Neural cell (in vitro differentiated cells): ENCODE measurements around the gene CCSER2. TPM values are rescaled to one million over a fixed set of nuclear protein-coding genes. Genes with fewer than 3 reads are reported as not detected.

Experiments used
- H2AFZ ChIP-seq: fragments of 200-600, 300-800 bp; sonication (generic), shearing (Covaris generic); 2 replicates; pipeline ENCODE4 v1.6.0; 2014; ENCODE audit warnings: low read depth, mild to moderate bottlenecking, antibody characterized with exemption, low read length, moderate library complexity
- H3F3A ChIP-seq: fragments of 200-600 bp; shearing (Covaris generic); 2 replicates; pipeline ENCODE4 v1.6.1; 2016; ENCODE audit warnings: mild to moderate bottlenecking, moderate library complexity, mixed read lengths, antibody characterized with exemption, low read length; ENCODE audit not compliant: insufficient read depth, poor library complexity, severe bottlenecking
- H3K27ac ChIP-seq: fragments of 200-600, 300-800 bp; sonication (generic), shearing (Covaris generic); 2 replicates; pipeline ENCODE4 v1.5.1; 2014; ENCODE audit warnings: mild to moderate bottlenecking, low read length, moderate library complexity
- H3K27me3 ChIP-seq: fragments of 300-800, 200-600 bp; sonication (generic), shearing (Covaris generic); 2 replicates; pipeline ENCODE4 v1.6.0; 2014; ENCODE audit warnings: mild to moderate bottlenecking, low read depth, low read length, moderate library complexity; ENCODE audit not compliant: insufficient read depth
- H3K36me3 ChIP-seq: fragments of 300-800, 200-600 bp; sonication (generic), shearing (Covaris generic); 2 replicates; pipeline ENCODE4 v1.5.1; 2014; ENCODE audit warnings: mild to moderate bottlenecking, antibody characterized with exemption, low read length, moderate library complexity; ENCODE audit not compliant: insufficient read depth
- H3K4me2 ChIP-seq: fragments of 300-800, 200-600 bp; sonication (generic), shearing (Covaris generic); 2 replicates; pipeline ENCODE4 v1.6.0; 2014; ENCODE audit warnings: mild to moderate bottlenecking, low read length
- H3K4me3 ChIP-seq: fragments of 300-800, 200-600 bp; sonication (generic), shearing (Covaris generic); 2 replicates; pipeline ENCODE4 v1.5.1; 2014; ENCODE audit warnings: mild to moderate bottlenecking, low read length, moderate library complexity
- H3K79me2 ChIP-seq: fragments of 200-600 bp; shearing (Covaris generic); replicated peaks from 2 replicates; pipeline ENCODE4 v1.6.0; 2014; ENCODE audit warnings: mild to moderate bottlenecking, low read length, moderate library complexity; ENCODE audit not compliant: insufficient read depth
- H3K9ac ChIP-seq: fragments of 300-800, 200-600 bp; sonication (generic), shearing (Covaris generic); 2 replicates; pipeline ENCODE4 v1.6.1; 2016; ENCODE audit warnings: mild to moderate bottlenecking, low read length, mixed read lengths
- H3K9me2 ChIP-seq: fragments of 200-600 bp; shearing (Covaris generic); 2 replicates; pipeline ENCODE4 v1.6.1; 2016; ENCODE audit warnings: mild to moderate bottlenecking, low read length, mixed read lengths; ENCODE audit not compliant: insufficient read depth
- H3K9me3 ChIP-seq: fragments of 200-600, 300-800 bp; sonication (generic), shearing (Covaris generic); 2 replicates; pipeline ENCODE4 v1.6.1; 2016; ENCODE audit warnings: mild to moderate bottlenecking, mixed run types, low read length, moderate library complexity, mixed read lengths
- H4K20me1 ChIP-seq: fragments of 200-600 bp; shearing (Covaris generic); 2 replicates; pipeline ENCODE4 v1.6.1; 2016; ENCODE audit warnings: mild to moderate bottlenecking, mixed run types; ENCODE audit not compliant: insufficient read depth
- EP300 ChIP-seq: fragments of 450-650 bp; conservative IDR thresholded peaks from 2 replicates; pipeline ENCODE4 v1.6.1; 2014; ENCODE audit warnings: antibody characterized with exemption, mild to moderate bottlenecking, moderate library complexity; ENCODE audit not compliant: poor library complexity, severe bottlenecking
- EZH2 ChIP-seq: fragments of 200-600, 300-800 bp; shearing (Covaris generic), sonication (generic); IDR thresholded peaks from 2 replicates; pipeline ENCODE4 v1.6.1; 2014; ENCODE audit warnings: antibody characterized with exemption, low read length, borderline replicate concordance, mild to moderate bottlenecking; ENCODE audit not compliant: insufficient read depth, poor library complexity, severe bottlenecking
- POLR2AphosphoS5 ChIP-seq: IDR thresholded peaks from 2 replicates; pipeline ENCODE4 v1.6.1; 2012
- RAD21 ChIP-seq: fragments of 450-650 bp; conservative IDR thresholded peaks from 2 replicates; pipeline ENCODE4 v1.6.1; 2014; ENCODE audit warnings: antibody characterized with exemption, mild to moderate bottlenecking, moderate library complexity
- SMC3 ChIP-seq: fragments of 450-650 bp; conservative IDR thresholded peaks from 2 replicates; pipeline ENCODE4 v1.6.1; 2014; ENCODE audit warnings: antibody characterized with exemption, mild to moderate bottlenecking, moderate library complexity; ENCODE audit not compliant: poor library complexity
- TAF1 ChIP-seq: IDR thresholded peaks from 2 replicates; pipeline ENCODE4 v1.6.1; 2012; ENCODE audit warnings: low read depth
- polyA plus RNA-seq: library from polyadenylated mRNA; depleted of rRNA; stranded (reverse); fragments of >200 nt; gene quantifications from 2 replicates; pipeline ENCODE4 v1.2.3, GENCODE V29; 2014
- TF ChIP-seq, protein P1 (sequence below): IDR thresholded peaks from 2 replicates; pipeline ENCODE4 v1.6.1; 2012; ENCODE audit warnings: borderline replicate concordance
- TF ChIP-seq, protein P2 (sequence below): fragments of 450-650 bp; IDR thresholded peaks from 2 replicates; pipeline ENCODE4 v1.5.1; 2014; ENCODE audit warnings: antibody characterized with exemption, mild to moderate bottlenecking, moderate library complexity; ENCODE audit not compliant: poor library complexity, severe bottlenecking

Gene CCSER2
- polyA plus RNA-seq, 1 donor from 2014 or later: 38.3 TPM

DNA sequence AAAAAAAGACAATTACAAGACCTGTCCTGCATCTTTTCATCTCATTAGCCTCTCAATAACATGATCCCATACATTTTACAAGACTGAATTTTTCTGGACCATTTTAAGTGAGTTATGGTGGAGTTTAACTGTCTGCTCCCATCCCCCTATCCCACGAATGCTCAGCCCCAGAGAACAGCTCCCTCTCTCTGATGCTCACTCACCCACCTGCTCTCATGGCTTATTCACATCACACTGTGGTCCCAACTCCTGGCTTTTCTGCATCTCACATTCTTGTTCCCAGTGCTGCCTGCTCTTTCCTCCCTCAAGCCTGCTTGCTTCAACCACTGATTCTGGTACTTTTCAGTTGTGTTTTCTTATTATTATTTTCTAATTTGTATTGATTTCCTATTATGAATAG is 20.4 kb upstream of the CCSER2 start:
- TF ChIP-seq, protein P1, sequence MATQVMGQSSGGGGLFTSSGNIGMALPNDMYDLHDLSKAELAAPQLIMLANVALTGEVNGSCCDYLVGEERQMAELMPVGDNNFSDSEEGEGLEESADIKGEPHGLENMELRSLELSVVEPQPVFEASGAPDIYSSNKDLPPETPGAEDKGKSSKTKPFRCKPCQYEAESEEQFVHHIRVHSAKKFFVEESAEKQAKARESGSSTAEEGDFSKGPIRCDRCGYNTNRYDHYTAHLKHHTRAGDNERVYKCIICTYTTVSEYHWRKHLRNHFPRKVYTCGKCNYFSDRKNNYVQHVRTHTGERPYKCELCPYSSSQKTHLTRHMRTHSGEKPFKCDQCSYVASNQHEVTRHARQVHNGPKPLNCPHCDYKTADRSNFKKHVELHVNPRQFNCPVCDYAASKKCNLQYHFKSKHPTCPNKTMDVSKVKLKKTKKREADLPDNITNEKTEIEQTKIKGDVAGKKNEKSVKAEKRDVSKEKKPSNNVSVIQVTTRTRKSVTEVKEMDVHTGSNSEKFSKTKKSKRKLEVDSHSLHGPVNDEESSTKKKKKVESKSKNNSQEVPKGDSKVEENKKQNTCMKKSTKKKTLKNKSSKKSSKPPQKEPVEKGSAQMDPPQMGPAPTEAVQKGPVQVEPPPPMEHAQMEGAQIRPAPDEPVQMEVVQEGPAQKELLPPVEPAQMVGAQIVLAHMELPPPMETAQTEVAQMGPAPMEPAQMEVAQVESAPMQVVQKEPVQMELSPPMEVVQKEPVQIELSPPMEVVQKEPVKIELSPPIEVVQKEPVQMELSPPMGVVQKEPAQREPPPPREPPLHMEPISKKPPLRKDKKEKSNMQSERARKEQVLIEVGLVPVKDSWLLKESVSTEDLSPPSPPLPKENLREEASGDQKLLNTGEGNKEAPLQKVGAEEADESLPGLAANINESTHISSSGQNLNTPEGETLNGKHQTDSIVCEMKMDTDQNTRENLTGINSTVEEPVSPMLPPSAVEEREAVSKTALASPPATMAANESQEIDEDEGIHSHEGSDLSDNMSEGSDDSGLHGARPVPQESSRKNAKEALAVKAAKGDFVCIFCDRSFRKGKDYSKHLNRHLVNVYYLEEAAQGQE: no peak
- TF ChIP-seq TAF1: no peak
- H4K20me1 ChIP-seq: no peaks in the 10 kb centered on the region
- H3K4me3 ChIP-seq: no peak overlapping the region
- H3K79me2 ChIP-seq: no peaks in the 10 kb centered on the region
- H3K9me2 ChIP-seq: no peaks in the 10 kb centered on the region
- no peak overlapping the region for H2AFZ ChIP-seq
- no peaks in the 10 kb centered on the region for H3F3A ChIP-seq
- H3K9ac ChIP-seq: no peak overlapping the region
- no peak overlapping the region for H3K27ac ChIP-seq
- no peak overlapping the region for H3K4me2 ChIP-seq
- H3K27me3 ChIP-seq: no peaks in the 10 kb centered on the region
- H3K36me3 ChIP-seq: no peaks in the 10 kb centered on the region
- H3K9me3 ChIP-seq: no peaks in the 10 kb centered on the region

DNA sequence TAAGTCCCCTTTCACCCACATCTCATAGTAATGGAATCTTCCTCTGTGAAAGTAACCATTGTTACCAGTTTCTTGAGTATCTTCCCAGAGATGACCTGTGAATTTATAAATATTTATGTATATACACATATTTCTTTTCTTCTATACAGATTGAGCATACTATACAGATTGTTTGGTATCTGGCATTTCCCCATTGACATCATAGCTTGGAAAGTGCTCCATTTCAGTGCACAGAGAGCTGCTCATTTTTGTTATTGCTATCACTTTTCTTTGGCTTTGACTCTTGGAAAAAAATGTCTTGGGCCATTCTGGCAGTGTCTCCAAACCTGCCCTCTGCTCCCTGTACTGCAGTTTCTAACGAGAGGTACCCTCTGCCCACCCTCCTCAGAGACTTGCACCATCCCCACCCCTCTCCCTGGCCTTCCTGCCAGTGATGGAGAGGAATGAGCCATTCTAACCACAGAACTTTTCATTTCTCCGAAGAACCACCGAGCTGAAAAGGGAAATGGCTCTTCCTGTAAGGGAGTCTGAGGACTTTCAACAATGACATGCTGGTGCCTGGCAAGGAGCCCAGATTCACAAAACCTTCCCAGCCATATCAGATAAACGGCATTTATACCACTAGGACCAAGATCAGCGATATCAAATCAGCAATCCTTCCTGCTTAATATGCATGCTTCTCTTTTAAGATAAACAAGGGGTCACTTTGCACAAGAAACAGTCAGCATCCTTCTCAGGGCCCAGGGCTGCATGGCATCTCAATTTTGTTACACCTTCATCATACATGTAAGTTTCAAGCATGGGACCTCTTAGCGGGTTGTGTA is 19.7 kb upstream of the CCSER2 start:
- Histone ChIP-seq H3K27ac (no peak overlapping the region), H3K9me3 (no peaks in the 10 kb centered on the region), H4K20me1 (no peaks in the 10 kb centered on the region), H3K27me3 (no peaks in the 10 kb centered on the region), H3K36me3 (no peaks in the 10 kb centered on the region), H3K4me2 (no peak overlapping the region), H3F3A (no peaks in the 10 kb centered on the region), H2AFZ (no peak overlapping the region), H3K9me2 (no peaks in the 10 kb centered on the region), H3K4me3 (no peak overlapping the region), H3K9ac (no peak overlapping the region), H3K79me2 (no peaks in the 10 kb centered on the region)
- TF ChIP-seq EZH2 (no peak), EP300 (no peak)

DNA sequence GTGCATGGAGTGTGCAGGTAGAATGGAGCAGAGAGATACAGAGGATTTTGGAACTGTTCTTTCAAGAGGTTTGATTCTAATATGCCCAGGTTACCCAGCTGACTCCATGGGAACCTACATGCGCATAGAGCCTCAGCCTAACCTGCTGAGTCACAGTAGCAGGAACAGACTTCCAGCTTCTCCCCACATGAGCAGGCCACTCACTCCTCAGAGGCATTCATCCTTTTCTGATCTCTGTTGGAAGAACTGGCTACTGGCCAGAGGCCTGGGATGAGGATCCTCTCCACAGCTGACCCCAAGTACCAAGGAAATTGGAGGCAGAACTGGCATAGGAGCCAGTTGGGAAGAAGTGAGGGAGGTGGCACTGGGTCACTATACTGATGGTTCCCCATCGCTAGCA is 17.9 kb upstream of the CCSER2 start:
- no peaks in the 10 kb centered on the region for H3F3A ChIP-seq
- no peaks in the 10 kb centered on the region for H3K36me3 ChIP-seq
- H3K79me2 ChIP-seq: no peaks in the 10 kb centered on the region
- H3K27me3 ChIP-seq: no peaks in the 10 kb centered on the region
- H3K9ac ChIP-seq: no peak overlapping the region
- no peaks in the 10 kb centered on the region for H3K9me3 ChIP-seq
- no peaks in the 10 kb centered on the region for H3K9me2 ChIP-seq
- H3K4me3 ChIP-seq: no peak overlapping the region
- no peak overlapping the region for H3K27ac ChIP-seq
- no peak overlapping the region for H2AFZ ChIP-seq
- no peaks in the 10 kb centered on the region for H4K20me1 ChIP-seq
- TF ChIP-seq EP300 (no peak), POLR2AphosphoS5 (no peak), EZH2 (no peak), RAD21 (no peak), TAF1 (no peak), SMC3 (no peak)
- TF ChIP-seq, protein P2, sequence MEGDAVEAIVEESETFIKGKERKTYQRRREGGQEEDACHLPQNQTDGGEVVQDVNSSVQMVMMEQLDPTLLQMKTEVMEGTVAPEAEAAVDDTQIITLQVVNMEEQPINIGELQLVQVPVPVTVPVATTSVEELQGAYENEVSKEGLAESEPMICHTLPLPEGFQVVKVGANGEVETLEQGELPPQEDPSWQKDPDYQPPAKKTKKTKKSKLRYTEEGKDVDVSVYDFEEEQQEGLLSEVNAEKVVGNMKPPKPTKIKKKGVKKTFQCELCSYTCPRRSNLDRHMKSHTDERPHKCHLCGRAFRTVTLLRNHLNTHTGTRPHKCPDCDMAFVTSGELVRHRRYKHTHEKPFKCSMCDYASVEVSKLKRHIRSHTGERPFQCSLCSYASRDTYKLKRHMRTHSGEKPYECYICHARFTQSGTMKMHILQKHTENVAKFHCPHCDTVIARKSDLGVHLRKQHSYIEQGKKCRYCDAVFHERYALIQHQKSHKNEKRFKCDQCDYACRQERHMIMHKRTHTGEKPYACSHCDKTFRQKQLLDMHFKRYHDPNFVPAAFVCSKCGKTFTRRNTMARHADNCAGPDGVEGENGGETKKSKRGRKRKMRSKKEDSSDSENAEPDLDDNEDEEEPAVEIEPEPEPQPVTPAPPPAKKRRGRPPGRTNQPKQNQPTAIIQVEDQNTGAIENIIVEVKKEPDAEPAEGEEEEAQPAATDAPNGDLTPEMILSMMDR: no peak
- TF ChIP-seq, protein P1: no peak
- H3K4me2 ChIP-seq: no peak overlapping the region
